Activated T-helper 1 cell treated with Interleukin-2 at 50 U/mL for 16 hours (primary cell): Measurements from ENCODE around the gene SLPI.

Experiments used
- DNase-seq: peaks from one replicate; pipeline ENCODE4 v3.0.0-alpha.2; 2020; ENCODE audit warnings: low read depth

Gene SLPI

DNA sequence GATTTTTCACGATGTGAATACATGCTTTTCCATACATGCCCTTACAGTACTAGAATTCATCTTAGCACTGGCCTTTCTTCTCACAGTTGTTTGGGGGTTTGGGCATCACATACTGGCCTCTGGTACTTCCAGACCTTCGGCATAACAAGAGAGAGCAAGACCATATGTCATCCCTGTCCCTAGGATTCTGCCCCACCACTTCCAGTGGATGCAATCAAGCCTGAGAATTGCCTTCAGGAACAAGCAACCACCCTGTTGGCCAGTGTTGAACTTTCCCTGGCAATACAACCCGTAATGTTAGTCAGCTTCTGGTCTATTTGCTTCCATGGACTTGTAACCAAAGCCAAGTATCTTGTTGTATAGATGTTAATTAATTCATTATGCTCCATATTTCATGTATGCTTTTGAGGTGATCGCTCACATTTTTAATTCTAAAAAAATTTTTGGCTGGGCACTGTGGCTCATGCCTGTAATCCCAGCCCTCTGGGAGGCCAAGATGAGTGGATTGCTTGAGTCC is 15.4 kb upstream of the SLPI start:
- no peak for DNase-seq

- no peak for DNase-seq
Measured at GRCh38 chr20:45269056-45269455, 14.7 kb upstream of the SLPI start.

DNA sequence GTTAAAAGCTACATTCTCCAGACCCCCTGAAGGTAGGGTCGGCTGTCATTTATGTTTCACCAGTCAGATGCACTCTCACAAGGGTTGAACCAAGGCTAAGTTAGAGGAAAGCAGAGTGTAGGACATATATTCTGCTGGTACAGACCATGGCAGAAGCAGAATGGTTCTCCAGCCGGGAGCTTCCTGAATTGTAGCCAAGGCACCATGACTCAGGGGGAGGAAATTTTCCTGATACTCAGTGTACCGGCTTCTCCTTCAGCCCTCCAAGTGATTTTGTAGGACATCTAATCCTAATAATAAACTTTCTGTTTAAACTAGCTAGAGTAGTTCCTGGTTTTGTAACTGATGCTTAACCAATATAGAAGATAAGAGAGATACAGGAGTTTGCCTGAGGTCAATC is 14.2 kb upstream of the SLPI start:
- DNase-seq, result no peak

DNA sequence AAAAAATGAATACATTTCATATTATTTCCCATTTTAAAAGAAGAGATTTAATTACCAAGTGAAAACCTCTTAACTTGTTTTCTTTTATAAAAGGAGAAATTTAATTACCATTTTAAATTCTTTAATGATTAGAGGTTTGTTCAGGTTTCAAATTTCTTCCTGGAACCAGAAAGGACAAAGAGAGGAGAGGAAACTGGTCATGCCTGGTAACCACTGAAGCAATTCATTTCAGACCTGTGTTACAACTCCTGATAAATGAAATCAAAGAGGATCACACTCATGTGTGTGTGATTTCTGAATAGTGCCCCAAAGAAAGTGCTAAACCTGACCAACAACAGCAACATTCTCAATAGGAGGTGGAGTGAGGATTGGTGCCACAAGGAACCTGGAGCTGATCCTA is 12.6 kb upstream of the SLPI start:
- no peak for DNase-seq

GRCh38 chr20:45263556-45264266 is 9.3 kb upstream of the SLPI start:
- DNase-seq, result no peak

DNA sequence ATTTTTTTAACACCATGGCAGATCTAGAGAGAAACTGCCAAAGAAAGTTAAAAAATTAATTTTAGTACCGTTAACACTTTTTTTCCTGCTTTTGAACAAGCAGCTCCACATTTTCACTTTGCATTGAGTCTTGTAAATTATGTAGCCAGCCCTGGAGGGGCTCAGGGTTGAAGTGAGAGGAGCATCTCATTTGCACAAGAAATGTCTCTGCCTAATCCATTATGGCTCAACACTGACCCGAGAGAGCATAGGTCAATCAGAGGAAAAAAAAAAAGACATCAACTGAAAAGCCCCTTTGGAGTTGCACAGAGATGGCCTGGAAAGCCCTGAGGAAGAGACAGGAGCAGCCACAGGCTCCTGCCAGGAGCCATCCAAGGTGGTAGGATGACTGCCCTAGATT is 4.3 kb upstream of the SLPI start:
- no peak for DNase-seq

GRCh38 chr20:45258259-45258658 is 3.9 kb upstream of the SLPI start:
- no peak for DNase-seq

- DNase-seq, result no peak
Measured at GRCh38 chr20:45257711-45258110, 3.3 kb upstream of the SLPI start.

- no peak for DNase-seq
Measured at GRCh38 chr20:45257161-45257560, 2.8 kb upstream of the SLPI start.

GRCh38 chr20:45253261-45253660 is 1.1 kb downstream of the SLPI start:
- no peak for DNase-seq

- DNase-seq, result no peak
Measured at GRCh38 chr20:45251884-45252560, 2.3 kb downstream of the SLPI start.

DNA sequence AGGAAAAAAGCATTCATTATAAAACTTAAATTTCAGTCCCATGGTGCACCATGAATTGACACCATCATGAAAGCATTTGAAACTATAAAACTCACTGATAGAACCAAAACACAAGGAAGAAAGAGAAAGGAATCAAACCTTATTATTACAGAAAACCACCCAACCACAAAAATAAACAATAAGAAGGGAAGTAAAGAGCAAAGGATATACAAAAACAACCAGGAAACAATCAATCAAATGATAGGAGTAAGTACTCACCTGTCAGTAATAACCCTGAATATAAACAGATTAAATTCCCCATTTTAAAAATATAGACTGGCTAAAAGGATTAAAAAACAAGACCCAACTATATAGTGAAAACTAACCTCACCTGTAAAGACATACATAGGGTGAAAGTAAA is 5.8 kb downstream of the SLPI start:
- DNase-seq, result no peak

GRCh38 chr20:45247865-45248264 is 6.5 kb downstream of the SLPI start:
- no peak for DNase-seq

GRCh38 chr20:45246109-45246508 is 8.3 kb downstream of the SLPI start:
- DNase-seq, result no peak

DNA sequence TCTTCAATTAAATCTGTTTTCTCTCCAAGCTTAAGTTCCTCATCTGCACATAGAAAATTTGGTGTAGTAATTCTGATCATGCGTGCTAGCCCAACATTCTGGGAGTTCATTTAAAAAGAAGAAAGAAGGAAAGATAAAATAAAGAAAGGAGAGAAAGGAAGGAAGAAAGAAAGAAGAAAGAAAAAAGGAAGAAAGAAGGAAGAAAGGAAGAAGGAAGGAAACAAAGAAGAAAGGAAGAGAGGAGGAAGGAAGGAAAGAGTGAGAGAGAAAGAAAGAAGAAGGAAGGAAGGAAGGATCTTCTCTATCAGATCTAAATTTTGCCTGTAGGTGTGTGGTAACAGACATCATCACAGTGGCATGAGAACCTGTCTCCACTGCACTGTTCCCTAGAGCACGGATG is 16.2 kb downstream of the SLPI start:
- no peak for DNase-seq

- no peak for DNase-seq
Measured at GRCh38 chr20:45235995-45236394, 18.4 kb downstream of the SLPI start.

DNA sequence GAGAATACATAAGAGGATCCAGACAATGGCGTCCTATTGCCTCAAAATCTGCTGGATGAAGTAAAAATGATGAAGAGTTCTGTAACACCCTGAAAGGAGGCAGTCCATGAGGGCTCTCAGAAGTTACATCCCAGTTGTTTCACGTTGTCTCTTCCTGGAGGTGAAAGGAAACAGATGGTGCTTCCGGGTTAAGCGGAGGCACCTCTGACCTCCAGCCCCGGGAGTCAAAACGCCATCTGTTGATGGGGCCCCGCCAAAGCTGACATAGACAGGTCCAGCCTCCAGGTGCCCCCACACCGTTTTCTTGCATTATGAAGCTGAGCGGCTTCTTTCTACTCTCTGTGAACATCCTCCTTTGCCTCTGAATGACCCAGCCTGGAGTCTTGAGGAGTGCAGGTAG is 23.7 kb downstream of the SLPI start:
- DNase-seq, result no peak

- no peak for DNase-seq
Measured at GRCh38 chr20:45229264-45230056, 24.9 kb downstream of the SLPI start.

DNA sequence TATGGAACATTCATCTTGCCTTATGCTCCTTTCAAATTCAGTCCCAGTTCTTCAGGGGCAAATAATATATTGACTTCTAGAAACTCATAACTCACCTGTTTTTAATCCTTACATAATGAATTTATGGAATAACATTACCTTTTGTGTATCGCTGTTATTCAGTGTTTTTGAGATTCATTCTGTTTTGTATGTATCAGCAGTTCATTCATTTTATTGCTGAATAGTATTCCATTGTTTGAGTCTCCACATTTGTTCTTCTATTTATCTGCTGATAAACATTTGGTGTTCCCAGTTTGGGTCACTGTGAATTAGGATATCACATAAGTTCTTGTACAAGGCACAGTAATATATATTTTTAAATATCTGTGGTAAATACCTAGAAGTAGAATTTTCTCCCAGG is 28.1 kb downstream of the SLPI start:
- no peak for DNase-seq

DNA sequence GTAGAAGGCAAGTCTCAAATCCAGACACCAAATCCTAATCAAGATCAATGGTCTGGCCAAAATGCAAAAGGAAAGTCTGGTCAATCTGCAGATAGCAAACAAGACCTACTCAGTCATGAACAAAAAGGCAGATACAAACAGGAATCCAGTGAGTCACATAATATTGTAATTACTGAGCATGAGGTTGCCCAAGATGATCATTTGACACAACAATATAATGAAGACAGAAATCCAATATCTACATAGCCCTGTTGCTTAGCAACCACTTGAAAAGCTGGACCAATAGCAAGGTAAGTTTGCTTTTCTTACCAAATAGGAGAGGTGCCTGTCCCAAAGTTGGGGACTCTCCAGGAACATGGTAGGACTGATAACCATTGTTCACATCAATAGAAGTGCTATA is 31.2 kb downstream of the SLPI start:
- DNase-seq, result no peak

GRCh38 chr20:45221076-45221475 is 33.3 kb downstream of the SLPI start, which contains the start of gene SEMG2:
SEMG2 (plus strand) TSS chr20:45221373; CDS start chr20:45221390, 17 bp downstream.
- no peak for DNase-seq

GRCh38 chr20:45218636-45219035 is 35.7 kb downstream of the SLPI start:
- no peak for DNase-seq

DNA sequence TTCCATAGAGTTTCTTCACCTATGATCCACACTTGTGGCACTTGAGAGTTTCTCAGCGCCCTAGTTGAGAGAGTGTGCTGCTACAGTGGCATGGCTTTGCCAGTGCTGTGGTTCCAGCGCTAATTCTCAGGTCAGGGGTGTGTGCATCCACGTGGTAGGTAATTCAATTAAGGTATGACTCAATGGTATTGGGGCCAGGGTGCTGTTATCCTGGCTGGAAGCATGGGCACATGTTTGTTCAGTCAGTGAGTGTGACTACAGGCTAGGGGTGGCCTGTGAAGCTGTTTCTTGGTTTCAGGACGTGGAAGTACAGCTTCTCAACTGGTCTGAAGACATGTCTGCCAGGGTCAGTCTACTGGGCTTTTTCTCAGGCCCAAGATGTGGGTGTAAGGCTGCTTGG is 36.2 kb downstream of the SLPI start:
- DNase-seq, result no peak
